T-helper 1 cell treated with Interleukin-12 subunit alpha and Interleukin-12 subunit beta and Interleukin-4 antibody, amounts not matched to agents 30 ng/mL and 1 ng/mL, for 36 hours (primary cell): ENCODE measurements around the gene FGF2. TPM values are rescaled to one million over a fixed set of nuclear protein-coding genes. Genes with fewer than 3 reads are reported as not detected.
"Not testable (repeated sequence)": the region's sequence is repeated elsewhere in the genome, so short reads cannot be mapped to it uniquely, and the experiment has no call there.

Experiments
- intact Hi-C: fragments of 100-400 bp; cut with micrococcal nuclease; formaldehyde crosslinking; loops from one replicate; pipeline ENCODE4 v1.15.1; 2024
- total RNA-seq: library from RNA; stranded (reverse); gene quantifications from 2 replicates; pipeline ENCODE4 v1.2.3, GENCODE V29; 2022

The FGF2 gene
- total RNA-seq, 1 donor from 2014 or later: 0.96 TPM

DNA sequence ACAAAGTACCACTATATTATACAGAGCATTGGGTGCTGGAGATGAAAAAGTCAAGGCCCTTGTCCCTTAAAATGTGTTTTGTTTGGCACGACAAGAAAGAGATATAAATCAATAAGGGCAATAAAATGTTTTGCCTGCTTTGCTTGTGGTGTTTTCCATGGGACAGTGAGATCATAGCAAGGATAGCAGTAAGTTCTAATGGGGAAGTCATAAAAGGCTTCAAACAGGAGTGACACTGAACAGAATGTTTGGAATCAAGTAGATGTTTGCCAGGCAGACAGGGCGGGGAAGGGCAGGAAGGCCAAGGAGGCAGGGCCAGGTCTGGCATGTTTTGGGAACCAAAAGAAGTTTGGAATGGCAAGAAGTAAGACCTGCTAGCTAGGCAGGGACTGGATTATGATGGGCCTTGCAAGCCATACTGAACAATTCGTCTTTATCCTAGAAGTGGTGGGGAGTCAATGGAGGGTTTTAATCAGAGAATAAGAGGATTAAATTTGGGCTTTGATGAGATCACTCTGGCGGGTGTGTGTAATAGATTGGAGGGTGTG, 16.4 kb downstream of the FGF2 start:
- intact Hi-C loops: no loop called here

DNA sequence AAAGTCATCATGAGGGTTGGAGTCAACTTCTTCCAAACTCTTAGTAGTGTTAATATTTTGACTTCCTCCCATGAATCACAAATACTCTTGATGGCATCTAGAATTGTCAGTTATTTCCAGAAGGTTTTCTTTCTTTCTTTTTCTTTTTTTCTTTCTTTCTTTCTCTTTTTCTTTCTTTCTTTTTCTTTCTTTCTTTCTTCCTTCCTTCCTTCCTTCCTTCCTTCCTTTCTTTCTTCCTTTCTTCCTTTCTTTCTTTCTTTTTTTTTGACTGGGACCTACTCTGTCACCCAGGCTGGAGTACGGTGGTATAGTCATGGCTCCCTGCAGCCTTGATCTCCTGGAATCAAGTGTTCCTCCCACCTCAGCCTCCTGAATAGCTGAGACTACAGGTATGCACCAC, 17.8 kb downstream of the FGF2 start:
- intact Hi-C loops: not testable (repeated sequence)

DNA sequence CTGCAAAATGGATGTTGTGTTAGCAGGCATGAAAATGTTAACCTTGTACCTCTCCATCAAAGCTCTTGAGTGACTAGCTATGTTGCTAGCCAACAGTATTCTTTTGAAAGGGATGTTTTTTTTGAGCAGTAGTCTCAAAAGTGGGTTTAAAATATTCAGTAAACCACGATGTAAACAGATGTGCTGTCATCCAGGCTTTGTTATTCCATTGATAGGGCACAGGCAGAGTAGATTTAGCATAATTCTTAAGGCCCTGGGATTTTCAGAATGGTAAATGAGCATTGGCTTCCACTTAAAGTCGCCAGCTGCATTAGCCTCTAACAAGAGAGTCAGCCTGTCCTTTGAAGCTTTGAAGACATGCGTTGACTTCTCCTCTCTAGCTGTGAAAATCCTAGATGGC, 18.4 kb downstream of the FGF2 start:
- intact Hi-C loops: no loop called here

DNA sequence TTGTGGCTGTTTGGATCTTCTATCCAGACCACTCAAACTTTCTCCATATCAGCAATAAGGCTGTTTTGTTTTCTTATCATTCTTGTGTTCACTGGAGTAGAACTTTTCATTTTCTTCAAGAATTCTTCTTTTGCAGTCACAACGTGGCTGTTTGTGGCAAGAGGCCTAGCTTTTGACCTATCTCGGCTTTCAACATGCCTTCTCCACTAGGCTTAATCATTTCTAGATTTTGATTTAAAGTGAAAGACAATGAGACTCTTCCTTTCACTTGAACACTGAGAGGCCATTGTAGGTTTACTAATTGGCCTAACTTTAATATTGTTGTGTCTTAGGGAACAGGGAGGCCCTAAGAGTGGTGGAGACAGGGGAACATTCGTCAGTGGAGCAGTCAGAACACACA, 19.1 kb downstream of the FGF2 start:
- intact Hi-C loops: no loop called here

DNA sequence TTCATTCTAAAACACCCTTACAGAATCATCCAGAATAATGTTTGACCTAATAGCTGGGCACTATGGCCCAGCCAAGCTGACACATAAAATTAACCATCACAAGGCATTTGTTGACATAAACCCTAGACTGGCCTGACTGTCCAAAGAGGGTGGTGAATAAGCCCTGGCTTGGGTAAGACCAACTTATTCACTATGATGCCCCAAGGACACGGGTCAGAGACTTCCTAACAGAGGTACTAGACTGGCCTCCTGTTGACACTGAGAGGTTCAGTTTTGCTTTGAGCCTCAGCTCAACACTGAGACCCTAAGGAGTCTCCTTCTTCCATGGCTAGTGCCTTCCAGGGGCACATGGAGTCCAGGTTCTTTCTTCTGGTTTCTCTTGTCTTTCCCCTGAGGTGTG, 21.3 kb downstream of the FGF2 start:
- intact Hi-C loops: no loop called here

DNA sequence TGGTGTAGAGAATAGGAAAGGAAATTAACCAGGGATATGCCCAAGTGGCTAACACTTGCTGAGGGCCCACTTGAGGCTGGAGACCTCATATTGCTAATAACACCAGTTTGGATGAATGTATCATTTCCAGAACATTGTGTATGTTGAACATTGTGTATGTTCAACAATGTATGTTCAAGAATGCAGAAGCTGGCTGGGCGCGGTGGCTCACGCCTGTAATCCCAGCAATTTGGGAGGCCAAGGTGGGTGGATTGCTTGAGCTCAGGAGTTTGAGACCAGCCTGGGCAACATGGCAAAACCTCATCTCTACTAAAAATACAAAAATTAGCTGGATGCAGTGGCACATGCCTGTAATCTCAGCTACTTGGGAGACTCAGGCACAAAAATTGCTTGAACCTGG, 23.2 kb downstream of the FGF2 start:
- intact Hi-C loops: not testable (repeated sequence)

DNA sequence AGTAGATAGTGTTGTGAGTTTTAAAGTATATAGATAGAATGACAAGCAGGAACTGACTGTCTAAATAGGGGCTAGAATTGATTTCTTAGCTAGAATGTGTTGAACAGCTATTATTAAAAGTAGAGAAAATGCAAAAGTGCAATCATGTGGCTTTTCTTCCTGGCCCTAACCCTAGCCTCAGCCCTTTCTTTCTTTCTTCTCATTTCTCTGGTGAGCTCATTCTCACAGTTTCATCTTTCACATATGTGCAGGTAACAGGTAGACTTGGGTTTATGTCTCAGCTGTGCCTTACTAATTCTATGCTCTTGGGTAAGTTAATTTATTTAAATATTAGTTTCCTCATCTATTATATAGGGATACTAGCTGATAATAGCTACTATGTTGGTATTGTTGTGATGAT, 24.9 kb downstream of the FGF2 start:
- intact Hi-C loops: no loop called here

DNA sequence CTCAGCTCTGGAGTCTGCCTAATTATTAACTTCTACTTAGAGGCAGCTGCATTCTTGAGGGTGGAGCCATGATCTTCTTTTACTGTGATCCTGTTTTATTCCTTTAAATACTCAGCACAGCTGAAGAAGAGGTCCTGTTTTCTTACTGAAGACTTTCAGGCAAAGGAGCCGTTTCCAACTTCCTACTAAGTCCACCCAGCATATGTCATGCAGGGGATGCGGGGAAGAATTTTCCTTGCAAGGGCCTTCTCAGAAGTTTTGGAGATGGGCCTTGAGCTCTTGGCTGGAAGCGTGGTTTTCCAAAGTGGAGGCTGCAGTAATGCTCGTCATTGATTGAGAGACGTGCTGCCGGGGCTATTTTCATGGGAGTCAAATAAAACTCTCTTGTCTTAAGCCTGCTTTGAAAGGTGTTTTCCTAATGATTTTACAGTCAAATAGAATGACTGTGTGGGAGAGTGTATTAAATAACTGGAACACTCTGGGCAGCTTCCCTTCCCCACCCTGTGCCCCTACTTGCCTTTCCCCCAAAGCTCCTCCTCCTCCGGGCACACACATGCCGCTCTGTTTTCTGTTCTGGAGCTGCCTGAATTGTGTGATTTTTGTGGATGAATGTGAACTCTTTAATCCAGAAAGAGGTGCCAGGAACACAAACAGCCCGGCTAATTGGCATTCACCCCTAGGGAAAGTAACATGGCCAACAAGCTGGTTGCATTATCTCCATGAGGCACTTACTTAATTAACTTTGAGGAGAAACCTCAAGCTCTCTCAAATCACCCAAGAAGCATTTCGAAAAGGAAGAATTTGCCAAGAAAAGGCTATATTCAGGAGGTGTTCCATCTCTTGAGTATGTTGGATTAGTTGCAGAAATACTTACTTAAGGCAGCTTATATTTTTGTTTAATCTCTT, 28.1 kb downstream of the FGF2 start:
- intact Hi-C loops: no loop called here

DNA sequence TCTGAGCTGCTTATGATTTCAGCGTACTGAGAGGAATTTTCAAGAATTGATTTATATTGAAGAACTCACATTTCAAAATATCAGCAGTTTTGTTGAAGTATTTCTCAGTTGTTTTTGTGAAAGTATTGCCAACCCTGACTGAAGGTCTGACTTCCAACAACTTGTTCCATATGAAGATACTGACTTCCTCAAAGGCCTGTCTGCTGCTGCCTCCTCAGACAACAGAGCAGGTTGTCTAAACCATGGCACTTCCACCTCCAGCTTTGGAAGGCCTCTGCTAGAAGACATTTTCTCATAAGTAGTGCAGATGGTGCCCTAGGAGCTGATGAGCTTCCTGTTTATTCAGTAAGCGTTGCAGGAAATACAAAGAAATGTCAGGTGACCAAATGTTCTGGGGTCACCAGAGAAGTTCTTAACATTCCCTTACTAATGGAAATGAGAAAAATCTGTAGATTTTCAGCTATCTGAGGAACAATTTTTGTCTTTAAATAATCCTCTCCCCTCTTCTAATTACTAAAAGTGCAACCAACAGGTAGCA, 28.8 kb downstream of the FGF2 start:
- intact Hi-C loops: no loop called here

DNA sequence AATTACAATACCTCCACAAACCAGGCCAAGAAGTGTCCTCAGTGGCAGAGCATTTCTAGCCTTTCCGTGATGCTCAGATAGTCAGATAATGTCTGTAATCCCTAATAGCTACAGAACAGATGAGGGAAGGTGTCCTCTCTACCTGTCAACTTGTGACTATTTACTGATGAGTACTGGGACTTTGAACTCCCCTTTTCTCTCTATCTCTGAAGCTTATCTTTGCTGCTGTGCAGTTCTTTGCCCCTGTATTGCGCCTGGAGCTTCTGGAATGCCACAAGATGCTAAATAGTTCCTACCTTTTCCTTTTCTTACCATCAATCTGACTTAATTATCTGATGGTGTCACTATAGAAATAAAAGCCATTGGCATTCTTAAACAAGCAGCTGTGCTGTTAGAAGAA, 30.5 kb downstream of the FGF2 start:
- intact Hi-C loops: no loop called here

DNA sequence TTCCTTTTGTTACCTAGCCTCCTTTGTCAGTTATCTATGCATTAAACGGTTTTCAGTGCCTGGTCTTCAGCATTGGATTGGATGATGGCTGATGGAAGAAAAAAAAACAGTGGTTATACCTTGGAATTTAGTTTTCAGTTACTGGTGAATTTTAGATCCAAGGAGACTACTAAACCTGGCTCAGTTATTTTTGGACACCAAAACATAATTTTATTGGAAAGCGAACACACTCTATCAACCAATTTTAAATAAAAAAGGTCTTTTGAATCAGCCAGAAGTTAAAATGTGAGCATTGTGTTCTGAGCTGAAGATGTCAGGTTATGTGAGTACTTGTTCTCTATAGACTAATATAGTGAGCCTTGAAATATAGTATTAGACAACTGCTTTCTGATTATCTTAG, 32.1 kb downstream of the FGF2 start:
- intact Hi-C loops: no loop called here

DNA sequence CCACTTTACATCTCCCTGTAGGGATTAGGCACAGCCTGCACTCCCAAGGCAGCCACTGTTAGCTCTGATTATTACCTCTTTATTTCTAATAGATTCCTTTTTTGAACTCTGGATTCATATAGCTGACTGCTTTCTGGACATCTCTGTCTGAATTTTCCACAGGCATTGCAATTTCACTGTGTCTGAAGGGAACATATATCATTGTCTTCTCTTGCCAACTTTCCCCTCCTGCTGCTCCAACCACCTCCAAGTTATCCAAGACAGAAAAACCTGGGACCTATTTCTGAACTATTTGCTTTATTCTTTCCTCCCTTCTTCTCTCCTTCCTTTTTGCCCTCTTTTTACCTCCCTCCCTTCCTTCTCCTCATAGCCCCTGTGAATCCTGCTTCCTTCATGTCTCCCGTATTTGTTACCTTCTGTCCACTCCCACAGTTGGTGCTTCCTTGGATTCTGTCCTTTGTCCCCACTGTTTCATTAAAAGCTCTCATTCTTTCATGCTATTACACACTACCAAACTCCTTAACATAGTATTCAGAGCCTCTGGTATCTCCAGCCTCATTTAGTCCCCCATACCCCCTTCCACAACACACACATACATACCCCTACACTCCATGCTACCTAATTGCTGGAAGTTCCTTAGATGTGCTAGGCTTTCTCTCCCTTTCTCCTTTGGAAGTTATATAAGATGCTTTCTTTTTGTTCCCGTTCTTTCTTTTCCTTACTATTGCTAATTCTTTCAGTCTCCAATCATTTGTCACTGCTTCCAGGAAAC, 34.7 kb downstream of the FGF2 start:
- intact Hi-C loops: no loop called here

DNA sequence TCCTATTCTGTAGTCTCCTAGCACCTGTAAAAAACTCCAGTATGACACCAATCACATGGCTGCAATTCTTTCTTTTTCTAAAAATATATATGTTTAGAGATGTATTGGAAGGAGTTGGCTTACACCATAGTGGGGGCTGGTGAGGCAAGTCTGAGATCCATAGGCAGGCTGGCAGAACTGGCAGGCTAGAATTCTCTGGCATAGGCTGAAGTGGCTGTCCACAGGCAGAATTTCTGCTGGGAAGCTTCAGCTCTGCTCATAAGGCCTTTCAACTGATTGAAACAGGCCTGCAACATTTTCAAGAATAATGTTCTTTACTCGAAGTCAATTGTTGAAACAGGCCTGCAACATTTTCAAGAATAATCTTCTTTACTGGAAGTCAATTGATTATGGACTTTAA, 37.0 kb downstream of the FGF2 start:
- intact Hi-C loops: no loop called here

DNA sequence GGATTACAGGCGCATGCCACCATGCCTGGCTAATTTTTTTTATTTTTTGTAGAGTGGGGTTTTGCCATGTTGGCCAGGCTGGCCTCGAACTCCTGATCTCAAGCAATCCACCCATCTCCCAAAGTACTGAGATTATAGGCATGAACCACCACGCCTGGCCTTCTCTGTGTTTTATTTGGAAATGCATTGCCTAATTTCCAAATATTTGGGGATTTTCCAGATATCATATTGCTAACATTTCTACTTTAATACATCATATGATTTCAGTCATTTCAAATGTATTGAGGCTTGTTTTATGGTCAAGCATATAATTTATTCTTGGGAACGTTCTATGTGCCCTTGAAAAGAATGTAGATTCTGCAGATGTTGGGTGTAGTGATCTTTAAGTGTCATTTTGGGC, 38.8 kb downstream of the FGF2 start:
- intact Hi-C loops: no loop called here

DNA sequence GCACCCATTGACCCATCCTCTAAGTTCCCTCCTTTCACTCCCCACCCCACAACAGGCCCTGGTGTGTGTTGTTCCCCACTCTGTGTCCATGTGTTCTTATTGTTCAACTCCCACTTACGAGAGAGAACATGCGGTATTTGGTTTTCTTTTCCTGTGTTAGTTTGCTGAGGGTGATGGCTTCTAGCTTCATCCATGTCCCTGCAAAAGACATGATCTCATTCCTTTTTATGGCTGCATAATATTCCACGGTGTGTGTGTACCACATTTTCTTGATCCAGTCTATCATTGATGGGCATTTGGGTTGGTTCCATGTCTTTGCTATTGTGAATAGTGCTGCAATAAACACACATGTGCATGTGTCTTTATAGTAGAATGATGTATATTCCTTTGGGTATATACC, 41.6 kb downstream of the FGF2 start:
- intact Hi-C loops: not testable (repeated sequence)

DNA sequence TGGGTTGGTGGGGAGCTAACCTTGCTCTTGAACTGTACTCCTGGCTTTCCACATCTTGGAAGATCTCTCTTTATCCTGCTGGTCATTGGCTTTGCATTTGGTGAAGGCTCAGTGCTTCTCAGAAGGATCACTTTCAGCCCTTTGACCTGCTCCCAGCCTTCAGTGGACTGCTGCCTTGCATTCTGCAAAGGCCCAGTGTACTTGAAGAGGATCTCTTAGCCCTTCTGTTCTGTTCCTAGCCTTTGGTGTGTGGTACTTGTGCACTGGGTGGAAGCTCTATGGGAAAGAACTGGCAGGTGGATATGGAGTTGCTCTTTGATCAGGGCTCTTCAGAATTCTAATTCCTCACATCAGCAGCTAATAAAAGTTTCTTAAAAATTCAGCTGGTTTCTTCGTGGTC, 46.5 kb downstream of the FGF2 start:
- intact Hi-C loops: no loop called here

DNA sequence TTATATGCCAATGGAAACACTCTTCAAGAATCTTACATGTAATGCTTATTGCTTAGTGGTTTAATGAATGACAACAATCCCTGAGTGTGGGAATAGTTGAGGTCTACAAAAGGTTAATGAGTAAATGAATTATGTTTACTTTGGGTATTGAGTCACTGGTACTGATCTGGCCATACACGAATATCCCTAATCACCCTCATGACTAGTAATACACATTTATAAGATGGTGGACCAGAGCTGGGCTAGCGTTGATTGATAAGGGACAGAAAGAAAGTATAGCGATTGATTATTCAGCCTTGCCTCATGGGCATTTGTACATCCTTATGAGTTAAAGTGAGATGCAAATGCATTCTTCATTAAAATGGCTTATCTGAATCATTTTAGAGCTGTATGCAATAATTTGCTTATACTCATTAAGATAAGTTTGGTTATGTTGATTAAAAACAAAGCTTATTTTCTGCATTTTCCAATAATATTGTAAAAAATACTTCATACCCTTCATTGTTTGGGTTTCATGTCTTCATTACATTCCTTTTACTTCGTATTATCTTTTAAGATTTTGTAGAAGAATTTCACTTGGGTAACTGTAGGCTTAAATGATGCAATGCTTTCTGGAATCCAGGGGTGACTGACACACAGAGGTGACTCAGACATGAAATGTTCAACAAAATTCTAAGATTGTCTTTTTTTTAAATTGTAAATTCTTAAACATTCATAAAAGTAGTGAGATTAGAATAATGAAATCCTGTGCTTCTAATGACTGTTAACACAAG, 47.4 kb downstream of the FGF2 start:
- intact Hi-C loops: no loop called here

DNA sequence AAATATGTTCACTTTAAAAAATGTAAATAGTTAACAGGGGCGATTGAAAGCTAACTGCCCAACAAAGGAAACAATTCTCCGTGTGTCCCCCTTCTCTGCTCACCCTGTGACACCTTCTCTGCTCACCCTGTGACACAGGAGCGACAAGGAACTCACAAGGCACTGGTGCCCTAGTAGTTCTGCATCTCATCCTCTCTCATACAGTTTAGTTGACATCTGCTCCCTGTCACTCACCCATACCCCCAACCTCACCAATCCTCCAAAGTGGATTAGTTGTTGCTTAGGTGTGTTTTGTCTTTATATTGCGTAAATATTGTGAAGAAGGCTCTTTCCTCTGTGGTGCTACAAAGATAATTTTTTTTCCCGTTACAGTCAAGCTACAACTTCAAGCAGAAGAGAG, 49.3 kb downstream of the FGF2 start:
- intact Hi-C loops: no loop called here

DNA sequence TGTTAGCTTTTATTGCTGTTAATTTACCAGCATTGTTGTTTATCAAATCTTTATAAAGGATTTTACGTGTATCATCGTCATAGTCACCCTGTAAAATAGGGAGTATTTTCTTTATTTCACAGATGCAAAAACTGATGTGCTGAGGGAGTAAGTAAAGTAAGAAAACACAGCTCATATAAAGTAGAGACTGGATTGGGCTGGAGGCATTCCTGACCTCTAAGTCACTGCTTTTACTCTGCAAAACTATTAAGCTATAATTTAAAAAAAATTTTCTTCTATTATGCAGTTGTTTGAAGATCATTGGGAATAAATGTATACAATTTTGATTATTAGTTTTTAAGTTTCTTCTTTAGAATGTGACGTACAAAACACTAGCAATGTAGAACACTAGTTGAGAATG, 49.8 kb downstream of the FGF2 start:
- intact Hi-C loops: no loop called here

DNA sequence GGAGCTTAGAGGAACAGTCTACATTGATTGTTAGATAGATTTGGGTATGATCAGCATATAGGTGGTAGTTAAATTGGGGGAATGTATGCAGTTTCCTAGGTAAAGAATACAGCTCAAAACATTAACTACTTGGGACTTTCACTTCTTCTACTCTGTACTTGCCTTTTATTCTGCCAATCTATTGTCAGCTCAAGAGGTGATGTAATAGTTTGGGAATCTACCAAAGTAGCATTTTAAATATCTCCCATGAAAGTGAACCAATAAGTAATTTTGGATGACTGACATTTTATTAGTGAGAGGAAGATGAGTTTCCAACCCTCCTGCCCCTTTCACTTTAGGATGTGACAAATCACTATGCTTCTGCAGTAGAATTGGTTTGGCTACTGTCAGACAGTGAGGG, 52.4 kb downstream of the FGF2 start:
- intact Hi-C loops: no loop called here
